ENCODE data around the gene KIF5B.

- TF ChIP-seq POLR2A (IDR thresholded peaks at IDR 0.05) (no peak), EP300 (IDR thresholded peaks at IDR 0.05) (no peak), POLR2AphosphoS5 (IDR thresholded peaks at IDR 0.05) (no peak)
- TF ChIP-seq, protein P1, sequence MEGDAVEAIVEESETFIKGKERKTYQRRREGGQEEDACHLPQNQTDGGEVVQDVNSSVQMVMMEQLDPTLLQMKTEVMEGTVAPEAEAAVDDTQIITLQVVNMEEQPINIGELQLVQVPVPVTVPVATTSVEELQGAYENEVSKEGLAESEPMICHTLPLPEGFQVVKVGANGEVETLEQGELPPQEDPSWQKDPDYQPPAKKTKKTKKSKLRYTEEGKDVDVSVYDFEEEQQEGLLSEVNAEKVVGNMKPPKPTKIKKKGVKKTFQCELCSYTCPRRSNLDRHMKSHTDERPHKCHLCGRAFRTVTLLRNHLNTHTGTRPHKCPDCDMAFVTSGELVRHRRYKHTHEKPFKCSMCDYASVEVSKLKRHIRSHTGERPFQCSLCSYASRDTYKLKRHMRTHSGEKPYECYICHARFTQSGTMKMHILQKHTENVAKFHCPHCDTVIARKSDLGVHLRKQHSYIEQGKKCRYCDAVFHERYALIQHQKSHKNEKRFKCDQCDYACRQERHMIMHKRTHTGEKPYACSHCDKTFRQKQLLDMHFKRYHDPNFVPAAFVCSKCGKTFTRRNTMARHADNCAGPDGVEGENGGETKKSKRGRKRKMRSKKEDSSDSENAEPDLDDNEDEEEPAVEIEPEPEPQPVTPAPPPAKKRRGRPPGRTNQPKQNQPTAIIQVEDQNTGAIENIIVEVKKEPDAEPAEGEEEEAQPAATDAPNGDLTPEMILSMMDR (IDR thresholded peaks at IDR 0.05), result no peak
Observed at GRCh38 chr10:32091046-32091445, 34.8 kb upstream of the KIF5B start.

Measured in sigmoid colon (tissue), 4 donors.